Esophagus squamous epithelium (tissue), 5 donors: ENCODE data around the gene PRMT7. TPM values are rescaled to one million over a fixed set of nuclear protein-coding genes. Genes with fewer than 3 reads are reported as not detected.

Experiments used
- DNase-seq: peaks from one replicate; lab custom pipeline; 2025; lab: John Stamatoyannopoulos, UW
- H3K27ac ChIP-seq, 4 donors: fragments of 200-600 bp; sonication (generic); one replicate each; pipeline ENCODE4 v1.5.1; 2016 to 2019; ENCODE audit warnings: mild to moderate bottlenecking in 1 of 4
- H3K27me3 ChIP-seq, 4 donors: fragments of 200-600 bp; sonication (generic); 1 replicate in 3 of 4; 2 replicates in 1 of 4; pipeline versions ENCODE4 v1.5.1 to v1.6.0; 2017 to 2021; ENCODE audit warnings: antibody characterized with exemption in 1 of 4
- H3K36me3 ChIP-seq, 3 donors: fragments of 200-600 bp; sonication (generic); one replicate each; pipeline ENCODE4 v1.5.1; 2016 to 2019
- H3K4me1 ChIP-seq, 3 donors: fragments of 200-600 bp; sonication (generic); one replicate each; pipeline ENCODE4 v1.5.1; 2017 to 2019
- H3K4me3 ChIP-seq, 4 donors: fragments of 200-600 bp; sonication (generic); 1 replicate in 3 of 4; 2 replicates in 1 of 4; pipeline ENCODE4 v1.5.1; 2016 to 2019; ENCODE audit warnings: mild to moderate bottlenecking in 2 of 4, moderate library complexity in 1 of 4
- H3K9me3 ChIP-seq, 3 donors: fragments of 200-600 bp; sonication (generic); one replicate each; pipeline ENCODE4 v1.5.1; 2016 to 2019
- POLR2A ChIP-seq, 4 donors: fragments of 450-650 bp; IDR thresholded peaks; one replicate each; pipeline ENCODE4 v1.6.1; 2017; ENCODE audit warnings: antibody characterized with exemption in 4 of 4, mild to moderate bottlenecking in 4 of 4, moderate library complexity in 3 of 4
- WGBS, 2 donors: methylation state at CpG; one replicate each; pipeline ENCODE4 v1.1.5; 2018; 5-methylcytosine and 5-hydroxymethylcytosine counted together
- intact Hi-C: fragments of 100-400 bp; cut with DNase I; formaldehyde crosslinking; loops from one replicate; pipeline ENCODE4 v1.15.0; 2022
- total RNA-seq, 4 donors: library from RNA; depleted of rRNA; stranded (reverse); fragments of >200 nt; gene quantifications; one replicate each; pipeline ENCODE4 v1.1.0, GENCODE V29; 2016
- TF ChIP-seq, protein P1 (sequence below), 6 experiments: fragments of 450-650 bp in 4 of 6; fragments of 200-600 bp in 2 of 6; sonication (generic) in 2 of 6; IDR thresholded peaks; one replicate each; pipeline ENCODE4 v1.5.1; 2016 to 2019; ENCODE audit warnings: antibody characterized with exemption in 6 of 6, mild to moderate bottlenecking in 4 of 6, moderate library complexity in 4 of 6
- donor health status: DM: yes; HTN: yes; CAD: no.

PRMT7 gene
- total RNA-seq, 4 donors from 2014 or later, result 15.2 to 35.7 (median 21.2) TPM

DNA sequence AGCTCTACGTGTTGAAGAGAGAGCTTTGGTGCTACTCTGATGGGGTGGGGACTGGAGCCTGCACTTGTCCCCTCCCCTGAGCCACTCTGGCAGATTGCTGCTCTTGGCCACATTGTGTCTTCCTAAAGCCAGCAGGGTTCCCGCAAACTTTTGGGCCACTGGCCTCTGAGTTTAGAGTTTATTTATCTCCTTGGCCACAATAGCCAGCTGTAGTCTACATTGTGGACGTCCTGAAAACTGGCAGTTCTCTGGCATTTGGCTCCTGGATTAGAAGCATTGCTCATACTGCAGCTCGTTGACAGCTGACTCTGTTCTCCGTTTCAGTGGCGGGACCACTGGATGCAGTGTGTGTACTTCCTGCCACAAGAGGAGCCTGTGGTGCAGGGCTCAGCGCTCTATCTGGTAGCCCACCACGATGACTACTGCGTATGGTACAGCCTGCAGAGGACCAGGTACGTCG lies 34.6 kb downstream of the PRMT7 start:
- TF ChIP-seq POLR2A (IDR thresholded peaks at IDR 0.05), result no peak
- TF ChIP-seq, protein P1, sequence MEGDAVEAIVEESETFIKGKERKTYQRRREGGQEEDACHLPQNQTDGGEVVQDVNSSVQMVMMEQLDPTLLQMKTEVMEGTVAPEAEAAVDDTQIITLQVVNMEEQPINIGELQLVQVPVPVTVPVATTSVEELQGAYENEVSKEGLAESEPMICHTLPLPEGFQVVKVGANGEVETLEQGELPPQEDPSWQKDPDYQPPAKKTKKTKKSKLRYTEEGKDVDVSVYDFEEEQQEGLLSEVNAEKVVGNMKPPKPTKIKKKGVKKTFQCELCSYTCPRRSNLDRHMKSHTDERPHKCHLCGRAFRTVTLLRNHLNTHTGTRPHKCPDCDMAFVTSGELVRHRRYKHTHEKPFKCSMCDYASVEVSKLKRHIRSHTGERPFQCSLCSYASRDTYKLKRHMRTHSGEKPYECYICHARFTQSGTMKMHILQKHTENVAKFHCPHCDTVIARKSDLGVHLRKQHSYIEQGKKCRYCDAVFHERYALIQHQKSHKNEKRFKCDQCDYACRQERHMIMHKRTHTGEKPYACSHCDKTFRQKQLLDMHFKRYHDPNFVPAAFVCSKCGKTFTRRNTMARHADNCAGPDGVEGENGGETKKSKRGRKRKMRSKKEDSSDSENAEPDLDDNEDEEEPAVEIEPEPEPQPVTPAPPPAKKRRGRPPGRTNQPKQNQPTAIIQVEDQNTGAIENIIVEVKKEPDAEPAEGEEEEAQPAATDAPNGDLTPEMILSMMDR (IDR thresholded peaks at IDR 0.05), result no peak
- Histone ChIP-seq H3K27ac (no peak overlapping the region), H3K4me3 (no peak overlapping the region), H3K9me3 (no peaks in the 10 kb centered on the region), H3K27me3 (no peaks in the 10 kb centered on the region), H3K36me3 (peaks cover 11 to 94% (median 18%) of the 10 kb centered on the region in 3 donors), H3K4me1 (no peaks in the 10 kb centered on the region)
- 64 to 88% methylated on average over 3 to 4 of the region's 11 CpGs for WGBS, 2 donors
- intact Hi-C loops, result no loop called here
- DNase-seq, result no peak

DNA sequence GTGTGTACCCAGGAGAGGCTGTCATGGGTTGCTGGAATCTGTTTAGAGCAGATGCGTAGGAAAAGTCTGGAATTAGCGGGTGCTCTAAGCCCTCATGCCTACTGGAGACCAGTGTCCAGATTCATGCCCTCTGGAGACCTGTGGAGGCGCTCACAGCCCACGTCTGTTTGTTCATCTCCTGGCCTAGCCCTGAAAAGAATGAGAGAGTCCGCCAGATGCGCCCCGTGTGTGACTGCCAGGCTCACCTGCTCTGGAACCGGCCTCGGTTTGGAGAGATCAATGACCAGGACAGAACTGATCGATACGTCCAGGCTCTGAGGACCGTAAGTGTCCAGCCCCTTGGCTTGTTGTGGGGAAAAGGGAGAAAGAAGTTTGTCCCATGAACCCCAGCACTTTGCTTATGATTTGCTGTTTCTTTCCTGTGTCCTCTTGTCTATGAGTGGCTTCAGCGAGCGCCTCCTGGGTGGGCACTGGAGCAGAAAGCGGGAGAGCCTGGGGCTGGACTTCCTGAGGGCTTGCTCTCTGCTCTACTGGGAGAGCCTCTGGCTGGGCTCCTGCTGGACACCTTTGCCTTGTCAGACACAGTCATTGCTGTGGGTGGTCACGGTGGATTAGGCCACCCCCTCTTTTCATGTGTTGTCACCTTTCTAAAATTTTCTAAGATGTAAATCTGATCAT lies 35.3 kb downstream of the PRMT7 start:
- 93% methylated on average over 3 to 9 of the region's 16 CpGs for WGBS, 2 donors
- TF ChIP-seq POLR2A (IDR thresholded peaks at IDR 0.05), result no peak
- TF ChIP-seq, protein P1 (IDR thresholded peaks at IDR 0.05), result no peak
- DNase-seq, result no peak

DNA sequence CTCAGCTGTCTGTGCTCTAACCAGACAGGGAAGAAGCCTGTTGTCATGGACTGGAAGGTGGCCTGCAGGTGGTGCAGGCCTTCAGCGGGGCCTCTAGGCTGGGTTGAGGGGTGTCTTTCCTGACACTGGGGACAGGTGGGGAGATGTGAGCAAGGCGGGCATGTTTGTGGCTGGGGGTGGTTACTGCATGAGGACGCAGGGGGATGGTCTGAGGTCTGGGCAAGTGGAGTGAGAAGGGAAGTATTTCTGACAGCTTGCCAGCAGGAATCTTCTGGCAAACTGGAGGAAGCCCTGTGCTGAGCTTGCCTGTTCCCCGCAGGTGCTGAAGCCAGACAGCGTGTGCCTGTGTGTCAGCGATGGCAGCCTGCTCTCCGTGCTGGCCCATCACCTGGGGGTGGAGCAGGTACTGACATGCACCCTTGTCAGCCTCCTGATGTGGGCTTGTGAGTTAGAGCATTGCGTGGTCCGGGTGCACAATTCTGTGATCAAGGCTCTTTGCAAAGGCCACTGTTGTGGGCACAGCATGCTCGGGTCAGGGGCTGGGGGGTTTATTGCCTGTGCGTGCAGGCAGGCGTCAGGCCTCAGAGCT lies 36.2 kb downstream of the PRMT7 start:
- Histone ChIP-seq H3K36me3 (peaks cover 13 to 94% (median 14%) of the 10 kb centered on the region in 3 donors), H3K27me3 (no peaks in the 10 kb centered on the region), H3K9me3 (no peaks in the 10 kb centered on the region), H3K4me3 (no peak overlapping the region), H3K4me1 (no peaks in the 10 kb centered on the region), H3K27ac (no peak overlapping the region)
- 72 to 79% methylated on average over 4 of the region's 12 CpGs for WGBS, 2 donors
- intact Hi-C loops, result no loop called here
- no peak for TF ChIP-seq POLR2A (IDR thresholded peaks at IDR 0.05)
- TF ChIP-seq, protein P1 (IDR thresholded peaks at IDR 0.05), result no peak
- DNase-seq, result no peak

More for the DNA sequence above, 35.3 kb downstream of the PRMT7 start:
- Histone ChIP-seq H3K27me3 (no peaks in the 10 kb centered on the region), H3K36me3 (peaks cover 8 to 94% (median 14%) of the 10 kb centered on the region in 3 donors), H3K9me3 (no peaks in the 10 kb centered on the region), H3K27ac (no peak overlapping the region), H3K4me3 (no peak overlapping the region), H3K4me1 (no peaks in the 10 kb centered on the region)
- intact Hi-C loops, result no loop called here

DNA sequence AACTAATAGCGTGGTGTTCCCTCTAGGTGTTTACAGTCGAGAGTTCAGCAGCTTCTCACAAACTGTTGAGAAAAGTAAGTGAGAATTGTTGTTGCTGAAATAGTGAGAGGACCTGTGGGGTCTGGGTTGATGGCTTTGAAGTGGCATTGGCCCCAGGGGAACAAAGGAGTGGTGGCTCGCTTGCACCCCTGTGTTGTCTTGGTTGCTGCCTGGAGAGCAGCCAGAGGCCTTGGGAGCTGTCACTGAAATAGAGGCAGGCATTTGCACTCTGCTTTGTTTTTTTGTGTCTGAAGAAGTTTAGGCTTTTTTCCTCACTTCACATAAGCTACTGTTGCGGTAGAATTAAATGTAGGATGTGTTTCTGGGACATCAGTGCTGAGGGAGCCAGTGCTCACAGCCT lies 36.8 kb downstream of the PRMT7 start:
- H3K36me3 ChIP-seq, result peaks cover 13 to 94% (median 14%) of the 10 kb centered on the region in 3 donors

More for the DNA sequence above, 36.8 kb downstream of the PRMT7 start:
- DNase-seq, result no peak
- Histone ChIP-seq H3K27me3 (no peaks in the 10 kb centered on the region), H3K9me3 (no peaks in the 10 kb centered on the region), H3K27ac (no peak overlapping the region), H3K4me3 (no peak overlapping the region), H3K4me1 (no peaks in the 10 kb centered on the region)
- intact Hi-C loops, result no loop called here
- 80 to 89% methylated on average over 3 to 4 of the region's 4 CpGs for whole genome bisulfite sequencing, 2 donors
- TF ChIP-seq, protein P1 (IDR thresholded peaks at IDR 0.05), result no peak
- no peak for TF ChIP-seq POLR2A (IDR thresholded peaks at IDR 0.05)
